ENCODE results near the gene TBCE. TPM values are rescaled to one million over a fixed set of nuclear protein-coding genes. Genes with fewer than 3 reads are reported as not detected.

Gene TBCE
- polyA plus RNA-seq, 3 donors = 39.9 to 57.7 (median 55.4) TPM

DNA sequence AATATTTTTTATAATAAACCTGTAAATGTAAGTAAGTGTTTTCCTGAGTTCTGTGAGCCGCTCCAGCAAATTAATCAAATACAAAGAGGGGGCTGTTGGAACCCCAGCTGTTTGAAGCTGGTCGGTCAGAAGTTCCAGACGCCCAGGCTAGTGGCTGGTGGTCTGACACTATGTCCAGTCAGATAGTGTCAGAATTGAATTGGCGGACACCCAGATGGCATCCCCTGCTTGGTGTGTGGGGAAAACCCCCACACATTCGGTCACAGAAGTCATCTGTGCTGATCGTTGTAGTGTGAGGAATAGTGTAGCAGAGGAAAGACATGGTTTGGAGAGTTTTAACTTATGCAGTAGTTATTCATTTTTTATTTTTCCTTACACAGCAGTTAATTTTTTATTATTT, 32.4 kb downstream of the TBCE start:
- no peak for DNase-seq (ENCODE audit: extremely low read depth in 1 of 11, low read depth in 9 of 11, low spot score in 4 of 11)

DNA sequence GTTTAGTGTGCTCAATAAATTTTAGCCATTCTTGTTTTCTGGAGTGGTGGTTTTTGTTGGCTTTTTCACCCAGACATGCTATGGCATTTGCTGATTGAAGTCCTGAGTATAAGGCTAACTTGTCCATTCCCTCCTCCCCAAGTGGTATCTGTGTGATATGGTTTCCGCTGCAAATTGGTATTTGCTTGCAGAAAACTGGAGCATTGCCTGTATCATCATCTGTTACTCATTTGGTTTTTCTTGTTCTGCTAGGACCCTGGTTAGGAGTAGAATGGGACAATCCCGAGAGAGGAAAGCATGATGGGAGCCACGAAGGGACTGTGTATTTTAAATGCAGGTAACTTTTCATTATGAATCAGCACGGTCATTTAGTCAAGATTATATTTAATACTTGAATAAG, 34.0 kb downstream of the TBCE start:
- DNase-seq (ENCODE audit: extremely low read depth in 1 of 11, low read depth in 9 of 11, low spot score in 4 of 11) = no peak

DNA sequence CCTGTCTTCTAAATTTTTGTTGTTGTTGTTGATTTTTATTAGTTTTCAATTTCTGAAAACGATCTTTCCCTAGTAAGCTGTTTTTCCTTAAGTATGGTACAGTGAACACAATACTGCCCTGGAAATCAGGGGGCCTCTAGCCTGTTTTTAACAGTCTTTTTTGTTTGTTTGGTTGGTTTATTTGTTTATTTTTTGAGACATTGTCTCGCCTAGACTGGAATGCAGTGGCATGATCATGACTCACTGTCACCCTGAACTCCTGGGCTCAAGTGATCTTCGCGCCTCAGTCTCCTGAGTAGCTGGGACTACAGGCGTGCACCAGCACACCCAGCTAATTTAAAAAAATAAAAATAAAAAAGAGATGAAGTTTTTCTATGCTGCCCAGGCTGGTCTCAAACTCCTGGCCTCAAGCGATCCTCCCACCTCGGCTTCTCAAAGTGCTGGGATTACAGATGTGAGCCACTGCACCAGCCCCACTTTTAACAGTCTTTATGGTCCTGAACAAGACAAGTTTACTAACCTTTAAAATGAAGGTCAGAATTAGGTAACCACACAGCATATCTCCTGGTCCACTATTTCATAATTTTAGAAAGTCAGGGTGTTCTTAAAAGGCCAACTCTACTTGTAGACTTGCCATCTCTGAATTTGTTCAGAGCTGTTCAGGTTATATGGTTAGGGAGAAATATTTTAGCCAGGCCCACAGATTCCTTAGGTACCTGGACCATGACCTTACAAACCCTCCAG, 35.4 kb downstream of the TBCE start:
- DNase-seq (ENCODE audit: extremely low read depth in 1 of 11, low read depth in 9 of 11, low spot score in 4 of 11) = no peak

DNA sequence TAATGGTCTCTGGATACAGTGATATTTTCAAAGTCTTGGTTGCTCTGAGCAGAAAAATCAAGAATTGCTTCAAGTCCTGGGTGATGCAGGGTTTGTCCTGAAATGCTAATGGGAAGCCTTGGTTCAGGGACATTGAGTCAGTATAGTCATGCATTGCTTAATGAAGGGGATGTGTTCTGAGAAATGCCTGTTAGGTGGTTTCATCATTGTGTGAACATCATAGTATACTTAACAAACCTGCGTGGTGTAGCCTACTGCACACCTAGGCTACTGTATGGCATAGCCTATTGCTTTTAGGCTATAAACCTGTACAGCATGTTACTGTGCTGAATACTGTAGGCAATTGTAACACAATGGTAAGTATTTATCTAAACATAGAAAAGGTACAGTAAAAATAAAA, 36.4 kb downstream of the TBCE start:
- DNase-seq (ENCODE audit: extremely low read depth in 1 of 11, low read depth in 9 of 11, low spot score in 4 of 11) = no peak

DNA sequence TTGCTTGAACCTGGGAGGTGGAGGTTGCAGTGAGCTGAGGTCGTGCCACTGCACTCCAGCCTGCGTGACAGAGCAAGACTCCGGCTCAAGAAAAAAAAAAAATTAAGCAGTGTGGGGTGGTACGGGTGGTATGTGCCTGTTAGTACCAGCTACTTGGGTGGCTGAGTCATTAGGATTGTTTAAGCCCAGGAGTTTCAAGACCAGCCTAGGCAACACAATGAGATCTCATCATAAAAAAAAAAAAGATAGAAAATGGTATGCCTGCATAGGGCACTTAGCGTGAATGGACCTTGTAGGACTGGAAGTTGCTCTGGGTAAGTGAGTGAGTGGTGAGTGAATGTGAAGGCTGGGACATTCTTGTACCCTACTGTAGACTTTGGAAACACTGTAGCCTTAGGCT, 37.0 kb downstream of the TBCE start:
- DNase-seq (ENCODE audit: extremely low read depth in 1 of 11, low read depth in 9 of 11, low spot score in 4 of 11) = no peak

DNA sequence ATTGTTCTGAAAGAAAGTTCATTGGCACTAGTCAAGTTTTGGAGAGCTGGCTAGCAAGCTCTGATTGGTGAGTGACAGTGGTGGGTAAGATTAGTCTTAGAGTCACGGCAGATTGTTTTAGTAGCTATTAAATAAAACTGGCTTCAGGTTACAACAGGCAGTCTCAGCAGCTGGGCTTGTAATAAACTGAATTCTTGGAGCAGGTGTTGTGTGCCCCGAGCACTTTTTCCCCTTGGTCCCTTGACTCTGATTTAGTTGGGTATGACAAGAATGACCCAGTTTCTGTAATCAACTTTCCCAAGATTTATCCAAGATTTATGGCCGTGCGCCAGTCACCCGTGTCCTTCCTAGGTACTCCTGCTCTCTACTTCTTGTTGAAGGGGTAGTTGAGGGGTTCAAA, 40.2 kb downstream of the TBCE start:
- peak in 2 of 11 donors; percentile 31 to 37 for DNase-seq (ENCODE audit: extremely low read depth in 1 of 11, low read depth in 9 of 11, low spot score in 4 of 11)

DNA sequence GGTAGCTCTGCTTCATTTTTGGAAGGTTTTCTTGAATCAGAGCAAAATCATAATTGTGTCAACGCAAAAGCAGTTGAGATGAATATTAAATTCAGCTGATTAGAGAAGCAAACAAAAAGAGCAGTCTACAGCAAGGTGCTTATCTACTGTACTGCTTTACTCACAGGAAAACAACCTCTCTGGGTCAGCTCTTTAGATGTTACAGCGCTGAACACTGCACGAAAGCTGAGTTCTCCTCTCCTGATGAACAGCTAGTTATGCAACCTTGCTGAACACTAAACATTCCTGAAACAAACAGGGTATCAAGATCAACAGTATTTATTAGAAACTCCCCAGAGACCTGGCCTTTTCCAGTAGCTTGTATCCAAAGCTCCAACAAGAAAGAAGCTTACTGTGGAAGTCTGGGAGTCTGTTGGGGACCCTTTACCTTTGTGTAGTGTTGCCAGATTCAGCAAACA, 41.3 kb downstream of the TBCE start:
- DNase-seq (ENCODE audit: extremely low read depth in 1 of 11, low read depth in 9 of 11, low spot score in 4 of 11) = no peak

DNA sequence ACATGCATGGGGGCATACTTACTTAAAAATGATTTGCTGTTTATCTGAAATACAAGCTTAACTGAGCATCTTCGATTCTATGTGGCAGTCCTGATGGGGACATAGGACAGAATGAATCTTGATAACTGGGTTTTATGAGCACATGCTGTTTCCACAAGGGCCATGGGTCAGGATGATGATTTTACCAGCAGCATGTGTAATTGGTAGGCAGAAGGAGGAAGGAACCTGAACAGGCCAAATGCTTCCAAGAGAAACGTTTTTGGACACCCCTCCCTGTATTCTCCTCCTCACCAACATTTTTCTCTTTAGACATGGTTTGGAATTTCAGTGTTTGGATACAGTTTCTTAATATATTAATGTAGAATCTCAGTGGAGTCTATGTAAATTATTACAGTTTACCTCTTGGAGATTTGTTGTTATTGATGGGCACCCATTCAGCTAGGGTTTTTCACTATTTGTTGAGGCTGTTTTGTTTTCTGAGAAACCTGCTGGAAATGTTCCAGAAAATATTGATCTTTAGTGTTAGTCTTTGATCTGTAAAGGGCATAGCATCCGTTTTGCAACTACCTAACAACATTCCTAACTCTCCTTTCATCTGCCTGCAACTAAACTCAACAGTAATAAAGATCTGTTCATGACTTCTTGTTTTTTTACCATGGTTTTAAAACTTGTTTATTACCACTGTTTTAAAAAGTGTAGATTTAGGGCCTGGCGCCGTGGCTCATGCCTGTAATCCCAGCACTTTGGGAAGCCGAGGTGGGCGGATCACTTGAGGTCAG, 42.0 kb downstream of the TBCE start:
- no peak for DNase-seq (ENCODE audit: extremely low read depth in 1 of 11, low read depth in 9 of 11, low spot score in 4 of 11)

DNA sequence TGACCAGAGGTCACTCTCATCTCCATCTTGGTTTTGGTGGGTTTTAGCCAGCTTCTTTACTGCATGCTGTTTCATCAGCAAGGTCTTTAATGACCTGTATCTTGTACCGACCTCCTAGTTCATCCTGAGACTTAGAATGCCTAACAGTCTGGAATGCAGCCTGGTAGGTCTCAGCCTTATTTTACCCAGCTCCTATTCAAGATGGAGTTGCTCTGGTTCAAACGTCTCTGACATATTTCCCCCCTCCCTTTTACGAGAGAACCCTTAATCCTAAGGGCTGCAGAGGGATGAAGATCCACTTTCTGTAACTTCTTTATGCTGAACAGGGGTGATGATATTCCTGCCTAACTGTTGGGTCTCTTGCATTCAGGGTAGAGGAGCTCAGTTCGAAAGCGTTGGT, 43.2 kb downstream of the TBCE start:
- no peak for DNase-seq (ENCODE audit: extremely low read depth in 1 of 11, low read depth in 9 of 11, low spot score in 4 of 11)

DNA sequence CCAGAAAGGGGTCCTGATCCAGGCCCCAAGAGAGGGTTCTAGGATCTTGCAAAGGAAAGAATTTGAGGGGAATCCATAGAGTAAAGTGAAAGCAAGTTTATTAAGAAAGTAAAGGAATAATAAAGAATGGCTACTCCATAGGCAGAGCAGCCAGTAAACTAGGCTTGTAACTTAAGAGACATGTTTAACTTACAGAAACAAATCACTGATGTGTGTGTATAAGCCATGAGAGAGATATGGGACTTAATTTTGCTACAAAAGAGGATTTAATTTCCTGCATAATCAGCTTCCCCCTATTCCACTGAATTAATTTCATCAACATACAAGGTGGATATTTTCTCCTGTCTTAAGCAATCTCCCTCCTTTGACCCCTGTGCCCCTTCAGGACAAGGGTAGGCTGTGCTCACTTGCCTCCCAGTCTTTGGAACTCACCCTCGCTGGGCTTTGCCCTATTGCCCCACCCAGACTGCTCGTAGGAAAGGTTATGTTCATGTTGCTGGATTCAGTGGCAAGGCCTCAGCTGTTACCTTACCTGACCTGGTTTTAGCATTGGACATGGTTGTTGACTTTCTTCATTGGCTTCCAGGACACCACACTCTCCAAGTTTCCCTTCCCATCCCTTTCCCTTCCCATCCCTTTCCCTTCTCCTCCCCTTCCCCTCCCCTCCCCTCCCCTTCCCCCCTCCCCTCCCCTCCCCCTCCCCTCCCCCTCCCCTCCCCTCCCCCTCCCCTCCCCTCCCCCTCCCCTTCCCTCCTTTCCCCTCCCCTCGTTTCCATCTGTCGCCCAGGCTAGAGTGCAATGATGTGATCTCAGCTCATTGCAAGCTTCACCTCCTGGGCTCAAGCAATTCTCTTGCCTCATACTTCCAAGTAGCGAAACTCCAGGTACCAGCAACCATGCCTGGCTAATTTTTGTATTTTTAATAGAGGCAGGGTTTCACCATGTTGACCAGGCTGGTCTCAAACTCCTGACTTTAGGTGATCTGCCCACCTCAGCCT, 44.6 kb downstream of the TBCE start:
- DNase-seq (ENCODE audit: extremely low read depth in 1 of 11, low read depth in 9 of 11, low spot score in 4 of 11) = no peak

DNA sequence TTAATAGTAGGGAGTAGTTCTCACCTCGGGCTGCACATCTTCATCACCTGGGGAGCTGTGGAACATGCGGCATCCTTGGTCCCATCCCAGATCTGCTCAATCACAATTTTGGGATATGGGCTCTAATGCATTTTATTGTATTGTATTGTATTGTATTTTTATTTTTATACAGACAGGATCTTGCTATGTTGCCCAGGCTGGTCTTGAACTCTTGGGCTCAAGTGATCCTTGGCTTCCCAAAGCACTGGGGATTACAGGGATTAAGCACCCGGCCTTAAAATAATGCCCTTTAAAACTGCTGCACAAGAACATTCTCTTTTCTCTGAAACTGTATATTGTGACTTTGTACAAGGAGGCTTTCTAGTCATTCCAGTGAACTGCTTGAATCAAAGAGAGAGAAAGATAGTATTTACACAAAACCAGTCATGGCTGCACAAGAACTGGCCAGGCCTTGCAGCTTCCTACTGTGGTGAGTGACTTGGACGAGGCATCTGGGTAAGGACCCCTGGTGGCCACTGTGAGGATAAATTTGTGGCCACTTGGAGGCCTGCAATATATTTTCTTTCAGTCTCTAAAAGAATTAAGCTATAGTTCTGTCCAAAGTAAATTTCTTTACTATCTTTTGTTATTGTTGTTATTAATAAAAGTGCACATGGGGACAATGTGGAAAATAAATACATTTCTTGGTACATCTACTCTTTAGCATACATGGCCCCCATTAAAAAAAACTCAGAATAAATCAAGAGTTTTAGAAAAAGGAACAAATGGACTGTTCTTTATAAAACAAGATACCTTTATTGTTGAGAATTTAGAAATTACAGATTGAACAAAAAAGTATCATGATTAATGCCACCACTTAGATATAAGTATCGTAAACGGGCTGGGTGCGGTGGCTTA, 48.0 kb downstream of the TBCE start:
- peak in 7 of 11 donors; percentile 23 to 55 (median 32) for DNase-seq (ENCODE audit: extremely low read depth in 1 of 11, low read depth in 9 of 11, low spot score in 4 of 11)

DNA sequence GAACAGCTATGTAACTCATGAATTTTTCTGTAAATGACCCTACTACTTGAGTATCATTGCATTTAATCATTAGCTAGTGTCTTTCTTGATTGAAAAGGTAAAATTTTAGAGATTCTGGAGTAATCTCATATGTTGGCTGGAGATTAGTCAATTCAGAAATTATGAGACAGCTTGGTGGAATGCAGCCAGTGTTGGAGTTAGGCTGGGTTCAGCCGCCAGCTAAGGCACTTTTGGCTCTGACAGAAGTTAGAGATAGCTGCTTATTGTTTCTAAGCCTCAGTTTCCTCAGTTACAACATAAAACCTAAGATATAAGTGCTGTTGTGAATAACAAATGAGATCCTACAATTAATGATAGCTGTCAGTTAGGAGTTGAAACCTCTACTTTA, 49.4 kb downstream of the TBCE start:
- DNase-seq (ENCODE audit: extremely low read depth in 1 of 11, low read depth in 9 of 11, low spot score in 4 of 11) = no peak

DNA sequence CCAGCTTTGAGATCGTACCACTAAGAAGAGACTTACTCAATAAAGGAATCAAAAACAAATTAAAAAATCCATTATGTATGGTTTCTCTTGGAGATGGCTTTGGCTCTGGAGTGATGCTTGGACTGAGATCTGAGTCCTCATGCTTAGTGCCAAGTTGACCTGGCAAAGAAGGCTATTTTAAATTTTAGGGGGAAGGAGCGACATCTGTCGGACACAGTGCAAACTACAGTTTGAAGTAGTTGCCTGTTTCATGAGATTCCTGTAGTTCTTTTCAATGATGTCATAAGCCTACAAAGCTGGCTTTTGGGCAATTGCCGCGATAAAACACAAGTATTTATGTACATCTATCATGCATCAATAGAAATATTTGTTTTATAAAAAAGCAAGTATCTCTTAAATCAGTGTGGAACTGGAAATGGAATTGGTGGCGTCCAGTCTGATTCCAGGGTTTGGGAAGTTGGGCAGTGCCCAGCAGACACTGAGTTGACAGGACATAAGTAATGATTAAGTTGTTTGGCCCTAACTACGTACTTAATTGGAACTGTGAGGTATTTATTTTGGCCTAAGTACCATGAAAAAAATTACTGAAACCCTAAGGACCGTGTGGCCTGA, 50.0 kb downstream of the TBCE start:
- DNase-seq (ENCODE audit: extremely low read depth in 1 of 11, low read depth in 9 of 11, low spot score in 4 of 11) = peak in 9 of 11 donors; percentile 41 to 68 (median 53)

DNA sequence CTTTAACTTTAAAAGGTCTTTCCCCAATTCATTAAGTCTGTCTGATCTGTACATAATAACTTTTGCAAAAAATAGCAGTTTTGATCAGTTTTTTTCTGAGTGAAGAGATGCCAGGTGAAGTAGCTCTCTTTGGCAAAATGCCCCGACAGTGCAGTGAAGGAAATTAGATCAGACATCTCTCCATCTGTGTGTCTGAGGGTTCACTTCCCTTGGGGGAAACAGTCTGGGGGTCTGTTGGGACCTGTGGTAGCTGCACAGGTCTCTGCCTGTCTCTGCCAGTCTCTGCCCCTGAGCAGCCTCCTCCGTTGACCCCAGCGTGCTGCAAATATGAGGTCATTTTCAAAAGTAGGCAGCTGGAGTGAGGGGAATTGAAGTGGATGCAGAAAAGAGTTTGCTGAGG, 54.5 kb downstream of the TBCE start:
- DNase-seq (ENCODE audit: extremely low read depth in 1 of 11, low read depth in 9 of 11, low spot score in 4 of 11) = no peak

DNA sequence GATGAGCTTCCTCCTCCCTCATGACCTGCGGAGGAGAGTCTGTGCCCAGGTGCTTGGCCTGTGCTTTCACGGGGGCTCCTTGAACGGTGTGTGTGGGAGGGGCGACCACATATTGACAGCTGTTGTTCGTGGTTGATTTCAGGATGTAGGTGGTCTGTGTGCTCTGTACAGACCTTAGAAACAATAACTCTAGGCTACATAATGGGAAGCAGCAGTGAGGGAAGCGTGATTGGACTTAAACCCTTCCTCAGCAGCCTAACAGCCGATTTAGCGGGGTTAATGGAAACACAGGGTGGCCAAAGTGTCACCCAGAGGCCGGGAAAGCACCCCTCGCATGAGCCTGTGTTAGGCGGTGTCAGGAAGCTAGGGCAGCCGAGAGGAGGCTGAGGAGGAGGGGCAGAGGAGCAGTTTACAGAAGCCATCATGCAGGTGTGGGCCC, 56.0 kb downstream of the TBCE start:
- DNase-seq (ENCODE audit: extremely low read depth in 1 of 11, low read depth in 9 of 11, low spot score in 4 of 11) = no peak

DNA sequence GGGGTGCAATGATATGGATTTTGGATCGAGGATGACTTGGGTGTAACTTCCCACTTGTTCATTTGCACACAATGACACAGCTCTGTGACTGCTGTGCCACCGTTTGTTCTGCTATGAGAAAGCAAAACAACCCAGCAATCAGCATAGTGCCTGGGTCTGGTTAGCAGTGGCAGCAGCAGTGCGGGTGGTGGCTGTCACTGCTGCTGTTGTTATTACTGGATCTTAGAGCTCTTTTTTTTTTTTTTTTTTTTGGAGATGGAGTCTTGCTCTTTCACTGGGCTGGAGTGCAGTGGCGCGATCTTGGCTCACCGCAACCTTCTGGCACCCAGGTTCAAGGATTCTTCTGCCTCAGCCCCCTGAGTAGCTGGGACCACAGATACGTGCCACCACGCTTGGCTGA, 56.9 kb downstream of the TBCE start:
- no peak for DNase-seq (ENCODE audit: extremely low read depth in 1 of 11, low read depth in 9 of 11, low spot score in 4 of 11)

DNA sequence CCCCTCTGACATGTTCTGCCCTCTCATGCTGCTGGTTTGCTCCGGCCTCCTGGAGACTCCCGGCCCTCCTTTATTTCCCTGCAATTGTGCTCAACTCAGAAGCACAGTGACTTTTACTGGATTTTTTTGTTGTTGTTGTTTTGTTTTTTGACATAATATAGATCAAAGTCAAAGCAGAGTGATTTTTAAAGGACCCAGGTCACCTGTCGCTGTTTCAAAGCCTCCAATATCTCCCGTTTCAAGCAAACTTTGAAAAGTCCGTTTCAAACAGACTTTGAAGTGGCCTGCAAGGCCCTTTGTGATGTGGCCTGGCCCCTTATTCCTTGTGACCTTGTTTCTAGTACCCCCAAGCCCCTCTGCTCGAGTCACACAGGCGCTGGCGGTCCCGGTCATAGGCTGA, 58.1 kb downstream of the TBCE start:
- no peak for DNase-seq (ENCODE audit: extremely low read depth in 1 of 11, low read depth in 9 of 11, low spot score in 4 of 11)

DNA sequence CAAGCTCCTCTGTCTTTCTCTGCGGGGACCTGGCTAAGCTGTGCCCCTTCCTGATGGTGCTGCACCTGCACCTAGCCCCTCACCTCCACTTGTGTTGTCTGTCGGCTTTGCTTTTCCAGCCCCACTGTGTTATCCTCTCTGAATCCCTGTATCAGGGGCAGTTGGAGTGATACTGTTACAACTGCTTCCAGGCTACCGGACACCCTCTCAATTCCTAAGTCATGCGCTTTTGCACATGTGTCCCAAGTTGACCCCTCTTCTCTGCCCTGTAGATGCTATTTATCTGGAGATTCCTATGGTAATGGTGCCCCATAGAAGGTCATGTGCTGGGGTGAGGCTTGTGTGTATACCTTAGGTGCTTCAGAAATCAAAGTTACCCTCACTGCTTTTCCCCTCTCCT, 58.9 kb downstream of the TBCE start:
- DNase-seq (ENCODE audit: extremely low read depth in 1 of 11, low read depth in 9 of 11, low spot score in 4 of 11) = no peak
